NCI-H1092 treated with DMSO at 0.1 percent for 48 hours (cell line): ENCODE measurements around the gene PHACTR3.

Source experiments
- DNase-seq: peaks from one replicate; lab custom pipeline; 2025; lab: John Stamatoyannopoulos, UW

The PHACTR3 gene

GRCh38 chr20:59817846-59818615 is 213.7 kb downstream of the PHACTR3 start:
- no peak for DNase-seq

DNA sequence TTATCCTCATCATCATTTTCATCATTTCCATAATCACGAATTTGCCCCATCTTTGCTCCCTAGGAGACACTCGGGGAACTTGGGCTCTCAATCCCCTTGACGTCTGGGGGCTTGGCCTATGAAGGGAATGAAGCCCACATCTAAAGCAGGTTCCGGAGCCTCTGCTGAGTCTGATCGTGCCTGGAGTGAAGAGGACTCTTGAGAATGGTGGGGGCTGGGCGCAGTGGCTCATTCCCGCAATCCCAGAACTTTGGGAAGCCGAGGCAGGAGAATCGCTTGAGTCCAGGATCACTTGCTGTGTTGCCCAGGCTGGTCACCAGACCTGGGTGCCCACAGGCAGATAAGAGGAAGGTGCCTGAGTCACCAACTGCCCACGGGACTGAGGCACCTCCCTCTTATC is 214.6 kb downstream of the PHACTR3 start:
- no peak for DNase-seq

DNA sequence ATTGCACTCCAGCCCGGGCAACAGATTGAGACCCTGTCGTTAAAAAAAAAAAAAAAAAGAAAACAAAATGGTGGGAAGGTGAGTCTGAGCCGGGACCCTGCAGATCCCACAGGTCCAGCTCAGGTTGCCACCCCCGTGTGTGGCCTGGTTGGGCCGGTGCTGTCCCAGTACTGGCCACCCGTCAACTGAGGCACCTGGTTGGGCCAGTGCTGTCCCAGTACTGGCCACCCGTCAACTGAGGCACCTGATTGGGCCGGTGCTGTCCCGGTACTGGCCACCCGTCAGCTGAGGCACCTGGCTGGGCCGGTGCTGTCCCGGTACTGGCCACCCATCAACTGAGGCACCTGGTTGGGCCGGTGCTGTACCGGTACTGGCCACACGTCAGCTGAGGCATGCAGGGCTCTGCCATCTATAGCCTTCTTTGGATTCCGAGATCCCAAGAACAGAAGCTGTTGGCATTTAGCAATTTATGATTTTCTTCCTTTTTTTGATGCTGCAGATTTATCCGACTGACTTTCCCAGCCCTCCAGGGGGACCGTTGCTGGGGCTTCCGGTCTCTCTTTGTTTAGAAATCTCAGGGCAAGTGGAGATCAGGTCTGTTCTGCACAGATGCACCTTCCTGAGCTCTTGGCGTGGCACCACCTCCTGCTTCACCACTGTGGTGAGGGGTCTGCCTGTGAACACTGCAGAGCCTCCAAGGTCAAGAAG is 215.3 kb downstream of the PHACTR3 start:
- no peak for DNase-seq

DNA sequence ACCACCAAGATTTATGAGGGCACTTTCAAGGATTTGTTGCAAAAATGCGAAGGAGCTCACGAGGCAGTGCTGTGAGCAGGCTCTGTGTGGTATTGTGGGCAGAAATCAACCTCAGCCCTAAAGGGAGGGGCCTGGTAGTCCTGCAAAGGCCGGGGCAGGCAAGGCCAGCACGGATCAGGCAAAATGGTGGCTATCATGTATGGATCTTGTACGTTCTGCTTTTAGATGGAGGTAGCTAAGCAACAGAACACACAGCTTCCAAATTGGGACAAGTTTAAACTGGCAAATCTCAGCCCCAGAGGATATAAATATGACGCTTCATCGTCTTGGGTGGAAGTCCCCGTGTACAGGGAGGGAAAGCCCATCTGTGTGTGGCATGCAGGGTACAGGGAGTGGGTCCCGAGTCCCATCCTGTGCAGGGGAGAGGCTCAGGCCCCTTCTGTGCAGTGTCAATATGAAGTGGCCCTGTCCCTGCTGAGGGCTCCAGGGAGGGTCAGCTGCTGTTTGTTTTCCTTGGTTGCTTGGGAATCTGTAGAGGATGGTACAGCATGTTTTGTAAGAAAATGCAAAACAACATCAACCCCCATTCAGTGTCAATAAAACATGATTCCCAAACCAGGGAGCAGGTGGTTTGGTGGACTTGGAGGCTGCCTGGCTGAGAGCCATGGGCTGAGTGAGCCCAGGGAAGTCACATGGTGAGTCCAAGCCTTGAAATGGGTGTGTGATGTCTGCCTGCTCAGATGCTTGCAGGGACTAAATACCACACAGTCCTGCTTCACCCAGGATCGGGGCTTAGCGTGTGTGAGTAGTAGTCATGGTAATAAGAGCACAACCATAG is 216.1 kb downstream of the PHACTR3 start:
- peak; percentile 22 for DNase-seq

GRCh38 chr20:59821201-59821600 is 216.9 kb downstream of the PHACTR3 start:
- no peak for DNase-seq

DNA sequence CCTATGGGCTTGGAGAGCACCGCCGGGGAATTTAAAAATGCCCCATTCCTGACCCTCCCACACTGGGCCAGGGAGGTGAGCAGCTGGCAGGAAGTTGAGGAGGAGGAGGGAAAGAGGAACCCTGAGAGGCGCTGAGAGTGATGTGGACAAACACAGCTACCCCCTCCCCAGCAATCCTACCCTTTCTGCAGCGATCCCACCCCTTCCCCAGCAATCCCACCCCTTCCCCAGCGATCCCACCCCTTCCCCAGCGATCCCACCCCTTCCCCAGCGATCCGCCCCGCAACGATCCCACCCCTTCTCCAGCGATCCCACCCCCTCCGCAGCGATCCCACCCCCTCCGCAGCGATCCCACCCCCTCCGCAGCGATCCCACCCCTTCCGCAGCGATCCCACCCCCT is 217.4 kb downstream of the PHACTR3 start:
- DNase-seq, result no peak

DNA sequence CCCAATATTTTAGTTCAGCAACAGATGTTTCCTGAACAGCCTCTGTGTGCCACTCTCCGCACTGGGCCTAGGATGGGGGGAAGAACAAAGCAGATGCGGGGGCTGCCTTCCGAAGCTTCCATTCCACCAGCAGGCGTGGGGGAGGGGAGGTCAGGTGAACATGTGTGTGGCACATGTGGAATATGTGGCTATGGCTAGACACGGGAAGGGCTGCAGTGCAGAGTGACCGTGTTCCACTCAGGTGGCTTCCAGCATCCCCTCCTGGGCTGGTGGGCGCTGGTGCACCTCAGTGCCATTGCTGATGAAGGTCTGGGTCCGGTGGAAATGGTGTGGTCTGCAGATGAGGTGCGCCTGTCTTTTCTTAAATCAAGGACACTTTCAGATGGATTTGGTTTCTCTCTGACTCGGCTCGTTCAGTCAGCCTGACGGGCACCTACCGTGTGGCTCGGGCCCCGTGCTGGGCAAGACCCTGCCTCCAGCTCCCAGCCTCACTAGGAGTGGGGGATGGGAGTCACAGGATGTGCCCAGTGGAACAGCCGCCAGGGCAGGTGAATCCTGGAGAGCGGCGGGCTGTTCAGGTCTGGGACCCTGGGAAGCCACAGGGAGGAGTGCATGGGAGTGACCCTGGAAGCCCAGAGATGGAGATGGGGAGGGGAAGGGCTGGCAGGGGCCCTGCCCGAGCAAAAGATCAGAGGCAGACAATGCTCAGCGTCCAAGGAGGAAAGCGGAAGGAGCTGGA is 218.1 kb downstream of the PHACTR3 start:
- no peak for DNase-seq

DNA sequence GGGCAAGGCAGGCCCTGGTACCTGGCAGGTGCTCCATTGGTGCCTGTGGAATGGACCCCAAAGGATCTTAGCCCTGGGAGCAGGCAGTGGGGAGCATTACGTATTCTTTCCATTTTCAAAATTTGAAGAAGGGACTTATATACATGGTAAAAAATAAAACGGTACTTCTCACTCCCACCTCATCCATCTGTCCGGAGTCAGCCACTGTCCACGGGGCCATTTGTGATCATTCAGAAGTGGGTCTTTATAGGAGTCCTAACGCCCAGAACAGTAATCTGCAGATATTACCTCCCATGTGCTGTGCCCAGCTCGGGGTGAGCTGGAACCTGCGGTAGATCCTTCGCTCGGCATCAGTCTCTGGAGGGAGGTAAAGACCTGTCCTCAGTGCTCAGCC is 218.7 kb downstream of the PHACTR3 start:
- DNase-seq, result no peak

- no peak for DNase-seq
Observed at GRCh38 chr20:59823491-59824259, 219.3 kb downstream of the PHACTR3 start.

DNA sequence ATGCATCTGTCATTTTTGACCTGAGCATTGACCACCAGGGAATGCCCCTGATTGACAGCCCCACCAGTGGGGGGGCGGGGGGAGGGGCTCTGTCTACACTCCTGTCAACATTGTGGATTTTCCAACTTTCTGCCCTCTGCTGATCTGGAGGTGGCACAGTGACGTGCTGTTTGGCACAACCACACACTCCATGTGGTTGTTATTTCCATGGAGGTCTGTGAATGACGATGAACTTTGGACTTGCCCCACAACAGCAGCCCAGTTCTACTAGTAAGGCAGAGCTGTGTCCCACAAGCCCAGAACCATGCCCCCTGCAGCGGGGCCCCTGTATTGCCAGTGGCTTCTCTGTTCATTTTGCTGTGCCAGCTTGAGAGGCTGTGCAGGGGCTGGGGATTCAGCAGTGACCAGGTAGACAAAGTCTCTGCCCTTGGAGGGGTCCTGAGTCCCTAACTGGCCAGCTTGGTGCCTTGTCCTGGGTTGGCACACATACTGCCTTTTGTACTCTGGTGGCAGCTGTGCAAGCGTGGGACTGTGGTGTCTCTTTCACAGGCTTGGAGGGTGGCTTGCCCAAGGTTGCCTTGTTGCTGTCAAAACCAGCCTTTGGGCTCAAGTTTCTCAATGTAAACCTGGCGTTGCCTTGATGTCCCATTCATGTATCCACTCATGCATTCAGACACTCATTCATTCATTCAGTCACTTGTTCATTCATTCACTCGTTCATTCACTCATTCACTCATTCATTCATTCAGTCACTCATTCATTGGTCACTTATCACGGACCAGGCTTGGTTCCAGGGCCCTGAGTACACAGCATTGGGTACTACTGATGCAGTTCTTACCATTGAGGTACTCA is 220.6 kb downstream of the PHACTR3 start:
- DNase-seq, result no peak

DNA sequence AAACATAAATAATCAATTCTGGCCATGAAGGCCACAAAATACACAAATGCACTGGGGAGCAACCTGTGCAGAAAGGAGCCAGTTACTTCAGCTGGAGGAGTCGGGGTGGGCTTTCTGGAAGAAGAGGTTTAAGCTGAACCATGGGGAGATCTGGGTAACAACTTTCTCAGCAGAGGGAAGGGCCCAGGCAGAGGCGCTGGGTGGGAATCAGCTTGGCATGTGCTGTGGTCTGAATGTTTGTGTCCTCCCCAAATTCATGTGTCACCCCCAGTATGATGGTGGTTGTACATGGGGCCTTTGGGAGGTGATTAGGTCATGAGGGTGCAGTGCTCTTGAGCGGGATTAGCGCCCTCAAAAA is 221.2 kb downstream of the PHACTR3 start:
- no peak for DNase-seq

DNA sequence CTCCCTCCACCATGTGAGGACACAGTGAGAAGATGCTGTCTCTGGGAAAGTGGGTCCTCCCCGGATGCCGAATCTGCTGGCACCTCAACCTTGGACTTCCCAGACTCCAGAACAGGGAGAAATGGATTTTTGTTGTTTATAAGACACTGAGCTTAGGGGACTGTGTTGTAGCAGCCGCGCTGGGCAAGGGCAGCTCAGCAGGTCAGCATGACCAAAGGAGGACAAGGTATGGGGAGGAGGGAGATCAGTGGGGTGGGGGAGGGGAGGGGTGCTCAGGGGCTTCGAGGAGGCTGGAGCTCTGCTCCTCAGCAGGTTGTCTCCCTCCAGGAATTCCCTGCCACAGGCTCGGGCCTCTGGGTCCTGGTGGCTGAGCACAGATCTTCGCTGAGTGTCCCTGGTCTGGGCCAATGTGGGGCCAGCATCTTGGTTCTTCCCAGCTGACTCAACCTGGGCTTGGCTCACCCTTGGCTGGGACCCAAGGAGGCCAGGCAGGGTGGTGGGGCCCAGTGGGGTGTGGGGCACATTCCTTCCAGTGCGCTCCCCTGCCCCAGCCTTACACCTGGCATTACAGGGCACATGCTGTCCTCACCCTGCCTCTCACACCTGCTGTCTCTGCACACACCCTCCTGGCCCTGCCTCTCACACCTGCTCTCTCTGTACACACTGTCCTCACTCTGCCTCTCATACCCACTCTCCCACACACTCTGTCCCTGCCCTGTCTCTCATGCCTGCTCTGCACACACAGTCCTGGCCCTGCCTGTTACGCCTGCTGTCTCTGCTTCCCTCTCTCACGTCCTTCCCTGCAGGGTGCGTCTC is 221.8 kb downstream of the PHACTR3 start:
- DNase-seq, result peak; percentile 46

- DNase-seq, result no peak
Observed at GRCh38 chr20:59827138-59828056, 223.1 kb downstream of the PHACTR3 start.

- DNase-seq, result no peak
Observed at GRCh38 chr20:59828125-59829053, 224.0 kb downstream of the PHACTR3 start.

DNA sequence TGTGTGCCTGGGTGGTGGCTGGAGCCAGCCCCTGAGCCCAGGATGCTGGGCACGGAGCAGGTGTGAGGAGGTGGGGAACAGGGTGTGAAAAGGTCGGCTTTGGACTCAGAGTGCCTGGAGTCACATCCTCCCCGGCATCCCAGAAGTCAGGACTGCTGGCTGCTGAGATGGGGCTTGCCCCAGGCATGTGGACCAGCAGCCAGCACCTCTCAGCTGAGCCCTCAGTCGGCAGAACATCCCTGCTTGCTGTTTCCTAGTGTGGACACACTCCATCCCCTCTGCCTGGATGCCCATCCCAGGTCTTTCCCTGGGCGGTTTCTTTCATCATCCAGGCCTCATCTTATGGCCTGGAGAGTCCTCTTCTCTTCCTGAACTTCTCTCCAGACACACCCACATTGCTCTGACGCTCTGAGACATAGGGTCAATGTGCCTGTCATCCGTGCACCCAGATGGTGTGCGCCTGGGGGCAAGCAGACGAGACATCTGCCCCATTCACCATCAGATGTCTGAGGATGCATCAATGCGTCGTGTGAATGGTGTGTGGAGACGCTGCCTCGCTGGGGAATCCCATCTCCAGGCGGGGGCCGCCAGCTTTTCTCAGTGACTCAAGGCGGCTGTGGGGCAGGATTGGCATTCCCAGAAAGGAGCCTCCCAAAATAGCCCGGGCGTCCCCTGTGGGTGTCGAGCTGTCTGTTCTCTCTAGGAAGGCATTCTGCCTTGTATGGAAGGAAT is 224.9 kb downstream of the PHACTR3 start:
- DNase-seq, result no peak
